SH-SY5Y (cell line): Measurements from ENCODE around the gene ZNF606.

Experiments
- GATA2 ChIP-seq: IDR thresholded peaks from 2 replicates; pipeline ENCODE4 v1.6.1; 2011; ENCODE audit warnings: mild to moderate bottlenecking, low read depth, low read length
- GATA3 ChIP-seq: IDR thresholded peaks from 2 replicates; pipeline ENCODE4 v1.6.1; 2011; ENCODE audit warnings: low read depth, mild to moderate bottlenecking, low read length, moderate library complexity

DNA sequence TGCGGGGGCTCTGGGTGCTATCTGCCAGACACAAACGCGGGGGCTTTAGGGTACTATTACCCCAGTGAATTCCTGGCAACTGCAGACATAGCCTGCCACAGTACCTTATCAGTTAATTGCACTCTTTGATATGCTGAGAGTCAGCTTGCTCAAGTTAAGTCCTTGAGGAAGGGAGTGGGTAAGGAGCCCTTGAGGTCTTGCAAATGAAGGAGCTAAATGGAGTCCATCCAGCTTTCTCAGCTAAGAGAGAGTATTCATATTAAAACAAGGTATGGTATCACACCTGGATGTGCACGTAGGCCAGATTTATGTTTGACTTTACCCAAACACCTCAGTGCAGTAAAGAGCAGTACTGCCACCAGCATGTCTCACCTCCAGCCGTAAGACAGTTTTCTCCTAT, 11.5 kb upstream of the ZNF606 start:
- TF ChIP-seq GATA2 (no peak), GATA3 (no peak)
